NCI-H82 (cell line): Measurements from ENCODE around the gene TMEM267.
"Not testable (repeated sequence)": the region's sequence is repeated elsewhere in the genome, so short reads cannot be mapped to it uniquely, and the experiment has no call there.

Experiments used
- DNase-seq: peaks from one replicate; lab custom pipeline; 2025; lab: John Stamatoyannopoulos, UW

Gene TMEM267, protein sequence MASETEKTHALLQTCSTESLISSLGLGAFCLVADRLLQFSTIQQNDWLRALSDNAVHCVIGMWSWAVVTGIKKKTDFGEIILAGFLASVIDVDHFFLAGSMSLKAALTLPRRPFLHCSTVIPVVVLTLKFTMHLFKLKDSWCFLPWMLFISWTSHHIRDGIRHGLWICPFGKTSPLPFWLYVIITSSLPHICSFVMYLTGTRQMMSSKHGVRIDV

DNA sequence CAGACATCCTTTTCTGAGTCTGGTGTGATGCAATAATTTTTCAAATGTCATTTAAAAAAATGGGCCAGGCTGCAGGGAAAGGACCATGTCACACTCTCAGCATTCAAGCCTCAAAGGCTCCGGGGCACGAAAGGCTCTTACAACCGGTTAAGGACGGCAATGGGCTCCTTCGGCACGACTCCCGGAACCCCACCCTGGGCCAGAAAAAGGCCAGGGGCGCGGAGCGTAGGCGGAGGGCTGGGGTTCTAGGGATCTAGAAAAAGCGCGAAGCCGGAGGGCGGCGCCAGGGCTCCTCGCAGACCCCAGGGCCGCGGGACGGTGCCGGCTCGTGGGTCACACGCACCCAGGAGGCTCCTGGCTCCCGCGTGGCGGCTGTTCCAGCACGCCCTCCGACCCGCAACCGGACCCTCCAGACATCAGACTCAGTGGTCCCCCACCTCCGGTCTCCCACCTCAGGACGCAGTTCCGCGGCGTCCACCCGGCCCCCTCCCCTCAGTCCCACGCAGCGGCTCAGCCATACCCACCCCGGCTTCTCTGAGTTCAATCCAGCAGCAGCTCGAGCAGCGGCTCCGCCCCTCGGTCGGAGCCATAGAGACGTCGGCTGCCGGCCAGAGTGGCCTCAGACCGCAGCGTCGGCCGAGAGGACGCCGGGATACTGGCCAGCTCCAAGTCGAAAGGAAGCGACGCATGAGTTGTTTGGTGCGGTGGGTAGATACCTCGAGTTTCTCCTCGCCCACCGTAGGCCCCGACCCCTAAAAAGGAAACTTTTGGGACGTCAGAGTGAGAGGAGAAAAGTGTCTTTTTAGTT is at the start of gene TMEM267:
Gene TMEM267, minus strand, starts transcription at position 568 of the 808 bp plus-strand sequence. CDS start 29,896 bp downstream, outside the sequence.
- peak; percentile 94 for DNase-seq

DNA sequence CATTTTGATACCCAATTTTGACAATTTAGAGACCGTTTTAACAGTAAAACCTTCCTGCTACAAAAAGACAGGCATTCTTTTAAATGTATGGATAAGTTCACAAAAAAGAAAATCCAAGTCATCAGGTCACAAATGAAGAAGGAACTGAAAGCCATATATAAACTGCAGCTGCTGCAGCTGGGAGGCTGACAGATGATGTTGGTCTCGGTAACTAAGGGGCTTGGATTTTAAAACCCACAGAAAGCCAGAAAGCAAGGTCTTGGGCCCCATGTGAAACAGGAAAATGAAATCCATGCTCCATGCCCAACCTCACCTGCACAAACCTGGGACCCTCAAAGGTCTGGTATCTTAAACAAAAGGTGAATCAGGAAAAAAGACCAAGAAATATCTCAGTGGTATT is 47.0 kb upstream of the TMEM267 start:
- DNase-seq: no peak

DNA sequence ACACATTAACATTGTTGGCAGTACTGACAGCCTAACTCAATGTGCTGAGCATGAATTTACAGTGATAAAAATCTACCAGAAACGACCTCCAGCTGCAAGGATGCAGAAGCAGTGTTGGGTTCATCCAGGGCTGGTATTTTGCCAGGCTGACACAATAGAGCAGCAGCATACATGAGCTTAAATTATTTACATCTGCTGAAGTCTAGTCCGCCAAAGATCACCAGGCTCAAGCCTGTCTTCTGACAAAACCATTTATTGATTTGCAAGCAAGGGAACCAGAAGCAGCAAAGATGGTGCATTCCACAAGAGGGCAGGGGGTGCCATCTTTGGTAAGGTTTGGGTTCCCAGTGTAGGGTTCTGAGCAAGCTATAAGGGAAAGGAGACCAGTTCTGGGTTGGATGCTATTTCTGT is 40.0 kb upstream of the TMEM267 start:
- DNase-seq: no peak

DNA sequence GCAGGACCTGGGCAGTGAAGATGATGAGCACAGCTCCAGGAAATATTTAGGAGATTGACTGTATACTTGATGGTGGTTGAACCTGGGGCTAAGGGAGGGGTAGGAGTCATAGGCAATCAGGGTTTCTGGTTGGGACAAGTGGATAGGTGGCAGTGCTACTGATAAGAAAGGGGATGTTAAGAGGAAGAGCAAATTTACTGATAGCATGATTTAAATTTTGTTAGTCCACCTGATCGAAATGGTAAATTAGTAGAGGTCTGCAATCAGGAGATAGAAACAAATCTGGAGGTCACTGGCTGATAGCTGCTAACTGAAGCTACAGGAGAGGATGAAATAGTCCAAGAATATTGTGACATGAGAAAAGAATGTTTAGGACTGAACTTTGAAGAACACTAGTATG is 37.0 kb upstream of the TMEM267 start:
- no peak for DNase-seq

DNA sequence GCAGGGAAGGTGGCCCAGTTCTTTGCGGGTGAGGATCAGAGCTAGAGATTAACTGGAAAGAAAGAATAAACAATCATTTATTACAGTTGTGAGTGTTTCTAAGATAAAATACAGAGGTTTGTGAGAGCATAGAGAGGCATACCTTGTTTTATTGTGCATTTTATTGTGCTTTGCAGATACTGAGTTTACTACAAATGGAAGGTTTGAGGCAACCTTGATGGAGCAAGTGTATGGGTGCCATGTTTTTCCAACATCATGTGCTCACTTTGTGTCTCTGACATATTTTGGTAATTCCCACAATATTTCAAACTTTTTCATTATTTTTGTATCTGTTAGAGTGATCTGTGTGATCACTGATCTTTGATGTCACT is 32.0 kb upstream of the TMEM267 start:
- no peak for DNase-seq

DNA sequence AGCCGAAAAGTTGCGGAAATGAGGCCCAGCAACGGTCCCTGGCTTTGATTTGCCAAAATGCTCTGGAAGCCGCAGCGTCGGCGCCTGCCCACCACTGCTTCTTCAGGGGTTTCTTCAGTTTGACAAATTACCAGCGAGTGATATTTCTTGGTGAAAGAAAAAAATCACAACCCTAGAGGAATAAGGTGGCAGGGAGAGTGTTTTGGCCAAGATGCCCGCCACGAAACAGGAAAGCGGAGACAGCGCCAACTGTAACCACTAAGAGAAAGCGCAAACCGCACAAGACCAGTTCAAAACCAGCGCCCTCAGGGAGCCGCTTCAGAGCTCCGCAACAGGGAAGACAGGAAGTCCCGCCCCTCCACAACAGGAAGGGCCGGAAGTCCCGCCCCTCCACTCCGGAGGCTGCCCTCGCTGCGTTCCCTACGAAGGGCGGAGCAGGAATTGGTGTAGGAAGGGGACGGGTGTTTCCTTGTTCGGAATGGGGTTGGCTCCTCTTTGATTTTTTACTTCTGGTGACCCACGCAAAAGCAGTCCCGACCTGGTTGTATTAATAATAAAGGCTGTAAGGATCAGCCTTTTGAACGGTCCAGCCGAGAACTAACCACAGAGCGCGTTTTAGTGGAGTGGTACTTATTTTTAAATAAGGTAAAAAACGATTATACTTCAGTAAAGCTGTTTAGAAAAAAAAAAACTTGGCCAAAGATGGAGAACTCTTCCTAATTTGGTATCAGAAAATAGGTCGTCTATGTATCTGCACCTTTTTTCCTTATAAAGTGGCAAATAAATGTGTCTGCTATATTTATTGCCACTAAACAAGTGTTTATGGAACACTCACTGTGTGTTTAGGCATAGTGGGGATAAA is 31.4 kb upstream of the TMEM267 start, which contains the start of gene C5orf34:
Gene C5orf34, minus strand, starts transcription at position 333 of the 862 bp plus-strand sequence. CDS start 5,809 bp downstream, outside the sequence.
- DNase-seq: peak; percentile 97

DNA sequence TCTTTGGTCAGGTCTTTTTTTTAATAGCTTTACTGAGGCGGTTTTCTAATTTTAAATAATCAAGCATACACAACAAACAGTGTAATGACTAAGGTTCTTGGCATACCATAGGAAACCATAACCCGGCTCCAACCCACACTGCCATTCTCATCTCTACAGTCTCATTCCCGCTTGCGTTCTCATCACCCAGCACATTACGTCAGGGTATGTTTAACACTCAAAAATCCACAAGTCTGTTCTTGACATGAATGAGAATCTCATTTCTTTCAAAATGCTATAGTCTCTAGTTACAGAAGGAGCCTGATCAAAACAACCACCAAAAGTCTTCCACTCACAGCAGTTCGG is 30.8 kb upstream of the TMEM267 start:
- DNase-seq: peak; percentile 50

DNA sequence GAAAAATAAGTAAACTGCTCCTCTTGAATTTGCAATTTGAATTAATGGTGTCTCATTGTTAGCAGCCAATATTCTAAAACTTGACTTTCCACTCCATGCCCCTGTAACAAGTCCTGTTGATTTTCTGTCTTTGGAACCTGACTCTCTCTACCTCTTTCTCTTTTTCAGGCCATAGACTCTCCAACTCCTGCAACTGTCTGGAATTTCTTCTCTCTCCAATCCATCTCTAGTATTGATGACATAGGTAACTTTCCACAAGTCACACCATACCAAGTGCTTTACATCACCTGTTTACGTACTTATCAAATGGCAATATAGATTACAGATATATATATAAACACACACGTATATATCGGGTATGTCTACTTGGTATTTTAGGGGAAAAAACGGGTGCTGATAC is 30.4 kb upstream of the TMEM267 start:
- DNase-seq: no peak

DNA sequence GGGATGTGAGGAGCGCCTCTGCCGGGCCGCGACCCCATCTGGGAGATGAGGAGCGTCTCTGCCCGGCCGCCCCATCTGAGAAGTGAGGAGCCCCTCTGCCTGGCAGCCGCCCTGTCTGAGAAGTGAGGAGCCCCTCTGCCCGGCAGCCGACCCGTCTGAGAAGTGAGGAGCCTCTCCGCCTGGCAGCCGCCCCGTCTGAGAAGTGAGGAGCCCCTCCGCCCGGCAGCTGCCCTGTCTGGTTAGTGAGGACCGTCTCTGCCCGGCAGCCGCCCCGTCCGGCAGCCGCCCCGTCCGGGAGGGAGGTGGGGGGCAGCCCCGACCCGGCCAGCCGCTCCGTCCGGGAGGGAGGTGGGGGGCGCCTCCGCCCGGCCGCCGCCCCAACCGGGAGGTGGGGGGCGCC is 27.4 kb upstream of the TMEM267 start:
- DNase-seq: not testable (repeated sequence)

DNA sequence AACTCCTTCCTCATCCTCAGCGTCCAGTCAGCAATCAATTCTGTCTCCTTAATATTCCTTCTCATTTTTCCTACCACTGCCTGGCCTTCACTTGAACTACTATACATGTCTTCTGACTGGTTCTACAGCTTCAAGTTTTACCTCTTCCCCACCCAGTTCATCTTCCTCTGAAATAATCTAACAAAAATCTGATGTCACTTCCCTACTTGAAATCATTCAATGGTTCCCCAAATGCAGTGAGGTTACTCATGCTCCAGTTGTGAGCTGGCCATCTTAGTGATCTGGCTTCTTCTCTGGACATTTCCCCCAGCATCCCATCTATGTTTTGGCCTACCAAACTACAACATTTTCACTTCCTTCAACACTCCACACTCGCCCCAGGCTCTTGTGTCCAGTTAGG is 14.9 kb upstream of the TMEM267 start:
- DNase-seq: no peak

DNA sequence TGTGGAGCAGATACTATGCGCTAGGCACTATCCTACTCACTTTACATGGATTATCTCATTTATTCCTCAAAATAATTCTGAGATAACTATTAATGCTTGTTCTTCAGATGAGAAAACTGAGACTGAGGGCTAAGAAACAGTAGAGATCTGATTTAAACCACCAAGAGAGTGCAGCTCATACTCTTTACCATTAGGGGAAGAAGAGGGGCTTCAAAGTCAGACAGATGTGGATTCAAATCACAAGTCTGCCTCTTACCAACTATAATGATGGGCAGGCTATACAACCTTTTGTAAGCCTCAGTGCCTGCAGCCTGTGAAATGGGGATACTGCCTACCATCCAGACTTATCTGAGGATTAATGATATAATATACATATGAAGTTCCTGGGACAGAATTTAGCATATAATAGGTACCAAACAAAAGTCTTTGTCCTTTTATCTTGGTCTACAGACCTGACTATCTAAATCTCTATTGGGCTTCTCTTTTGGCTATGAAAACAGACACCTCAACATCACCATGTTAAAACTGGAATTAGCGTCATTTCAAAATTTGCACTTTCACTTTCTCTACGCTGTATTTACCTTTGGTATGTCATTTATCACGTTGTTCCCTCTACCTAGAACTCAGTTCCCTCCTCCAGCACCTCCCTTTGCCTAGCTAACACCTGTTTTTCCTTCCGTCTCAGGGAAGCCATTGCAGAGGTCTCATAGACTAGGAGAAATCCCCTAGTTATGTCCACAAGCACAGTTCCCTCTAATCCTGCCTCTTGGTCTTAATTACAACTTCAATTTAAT is 13.8 kb upstream of the TMEM267 start:
- no peak for DNase-seq

DNA sequence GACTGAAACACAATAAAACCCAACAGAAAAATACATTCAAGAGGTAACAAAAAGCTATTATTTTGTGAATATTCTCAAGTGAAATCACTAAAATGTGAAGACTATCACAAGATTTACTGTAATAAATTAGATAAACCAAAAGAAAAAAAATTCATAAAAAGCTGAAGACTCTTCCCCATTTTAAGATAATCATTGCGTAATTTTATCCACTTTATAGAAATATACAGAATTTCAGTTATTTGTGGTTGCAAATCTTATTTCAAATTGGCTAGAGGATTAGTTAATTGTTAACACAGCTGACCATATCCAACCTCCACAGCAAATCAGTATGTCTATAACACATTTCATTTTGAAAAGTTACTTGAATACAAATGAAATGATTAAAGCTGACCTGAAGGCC is 7.7 kb upstream of the TMEM267 start:
- no peak for DNase-seq

DNA sequence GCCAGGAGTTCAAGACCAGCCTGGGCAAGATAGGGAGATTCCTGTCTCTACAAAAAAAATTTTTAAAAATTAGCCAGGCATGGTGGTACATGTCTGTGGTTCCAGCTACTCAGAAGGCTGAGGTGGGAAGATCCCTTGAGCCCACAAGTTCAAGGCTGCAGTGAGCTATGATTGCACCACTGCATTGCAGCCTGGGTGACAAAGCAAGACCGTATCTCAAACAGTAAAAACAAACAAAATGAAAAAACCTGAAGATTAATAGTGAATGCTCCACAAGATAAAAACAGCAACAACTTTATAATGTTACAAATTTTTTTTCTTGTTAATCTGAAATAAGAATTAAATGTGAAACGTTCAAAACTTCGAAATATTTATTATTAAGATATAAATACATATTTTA is 2.7 kb upstream of the TMEM267 start:
- DNase-seq: no peak

DNA sequence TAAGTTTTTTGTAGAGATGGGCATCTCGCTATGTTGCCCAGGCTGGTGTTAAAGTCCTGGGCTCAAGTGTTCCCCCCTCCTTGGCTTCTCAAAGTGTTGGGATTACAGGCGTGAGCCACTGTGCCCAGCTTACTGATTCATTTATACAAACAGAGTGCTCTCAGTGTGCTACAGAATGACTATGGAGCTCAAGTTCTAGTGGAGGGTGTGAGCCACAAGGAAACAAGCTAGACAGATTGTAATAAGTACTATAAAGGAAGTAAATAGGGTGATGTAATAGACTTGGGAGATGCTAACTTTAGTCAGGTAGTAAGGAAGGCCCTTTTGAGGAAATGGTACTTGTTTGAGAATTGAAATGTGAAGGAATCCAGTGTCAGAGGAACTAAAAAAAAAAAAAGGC is 1.7 kb upstream of the TMEM267 start:
- DNase-seq: no peak

DNA sequence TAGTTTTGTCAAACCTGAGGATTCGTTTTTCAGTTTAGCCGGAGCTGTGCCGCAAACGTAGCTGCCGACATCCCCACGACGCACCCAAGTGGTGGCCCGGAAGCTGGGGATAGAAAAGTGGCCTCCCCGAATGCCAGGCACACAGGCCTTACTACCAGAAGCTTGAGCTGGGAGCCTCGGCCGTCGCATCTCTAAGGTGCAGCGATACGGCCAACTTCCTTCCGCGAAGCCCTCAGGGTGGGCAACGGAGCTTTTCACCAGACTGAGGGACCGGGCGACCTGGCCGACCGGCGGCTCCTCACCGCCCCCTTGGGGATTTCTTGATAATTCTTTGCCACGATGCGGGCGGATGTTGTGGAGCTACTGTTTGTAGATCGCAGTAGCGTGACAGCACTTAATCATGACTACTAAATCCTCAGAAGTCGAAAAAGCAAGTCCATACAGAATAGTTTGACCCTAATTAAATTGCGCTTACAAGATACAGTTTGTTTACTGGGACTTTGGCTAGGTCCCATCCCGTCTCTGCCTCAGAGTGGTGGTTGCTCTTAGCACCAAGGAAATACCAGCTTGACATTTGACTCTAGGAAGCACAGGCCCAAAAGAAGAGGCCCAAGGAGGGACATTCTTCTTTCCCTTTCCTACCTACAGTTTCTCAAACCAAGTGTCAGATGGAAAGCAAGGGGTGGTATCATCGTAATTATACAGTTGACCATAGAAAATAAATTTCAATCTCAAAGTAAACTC is 613 bp upstream of the TMEM267 start:
- peak; percentile 86 for DNase-seq

DNA sequence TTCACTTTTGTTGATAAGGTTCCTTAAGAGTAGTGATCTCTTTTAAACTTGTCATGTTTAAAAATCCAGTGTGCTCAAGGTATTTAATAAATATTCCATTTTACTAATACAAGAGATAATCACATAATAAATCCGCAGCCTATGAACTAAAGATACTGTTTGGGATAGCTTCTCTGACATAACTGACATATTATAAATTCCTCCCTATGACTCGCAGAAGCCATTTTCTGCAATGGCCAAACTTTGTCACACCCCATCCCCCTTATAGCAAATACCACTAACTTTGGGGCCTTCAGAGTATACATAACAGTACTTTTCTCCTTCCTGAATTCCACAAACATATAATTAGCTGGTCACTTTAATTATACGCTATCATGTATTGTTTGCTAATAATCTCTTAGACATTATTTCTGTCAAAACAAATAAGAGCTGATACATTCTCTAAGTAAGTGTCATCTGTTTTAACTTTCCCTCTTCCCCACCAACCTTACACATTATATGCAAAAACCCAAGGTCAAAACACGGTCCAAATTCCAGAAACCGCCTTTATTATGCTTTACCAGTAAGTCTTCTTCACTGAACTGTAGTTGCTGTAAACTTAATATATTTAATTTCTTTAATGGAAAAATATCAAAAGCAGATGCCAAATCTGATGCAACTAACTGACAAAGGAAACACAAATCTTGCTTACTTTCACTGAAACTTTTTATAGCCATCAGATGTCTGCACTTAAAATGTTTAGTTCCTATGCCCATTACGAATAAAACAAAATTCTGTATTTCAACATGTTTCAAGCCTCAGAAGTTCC is 971 bp downstream of the TMEM267 start:
- no peak for DNase-seq

DNA sequence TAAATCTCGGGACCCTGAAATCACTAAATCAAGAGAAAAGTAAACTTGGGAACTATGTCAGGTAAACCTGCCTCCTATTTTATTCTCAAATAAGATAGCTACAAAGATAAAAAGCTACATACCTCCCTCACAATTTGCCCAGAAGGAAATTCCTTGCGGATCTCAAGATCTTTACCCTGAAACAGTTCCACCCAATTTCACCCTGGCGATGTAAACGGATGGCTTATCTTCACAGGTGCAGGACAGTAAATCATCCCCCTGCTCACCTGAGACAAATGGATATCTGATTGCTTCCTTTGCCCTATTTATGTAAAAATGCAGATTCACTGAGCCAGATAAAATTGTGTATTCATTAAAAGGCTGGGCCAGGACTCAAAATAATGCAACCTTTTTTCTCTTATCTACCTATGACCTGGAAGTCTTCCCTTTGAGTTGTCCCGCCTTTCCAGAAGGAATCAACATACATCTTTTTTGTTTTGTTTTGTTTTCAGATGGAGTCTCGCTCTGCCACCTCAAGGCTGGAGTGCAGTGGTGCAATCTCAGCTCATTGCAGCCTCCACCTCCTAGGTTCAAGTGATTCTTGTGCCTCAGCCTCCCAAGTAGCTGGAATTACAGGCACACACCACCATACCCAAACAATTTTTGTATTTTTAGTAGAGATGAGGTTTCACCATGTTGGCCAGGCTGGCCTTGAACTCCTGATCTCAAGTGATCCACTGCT is 13.8 kb downstream of the TMEM267 start:
- DNase-seq: no peak

DNA sequence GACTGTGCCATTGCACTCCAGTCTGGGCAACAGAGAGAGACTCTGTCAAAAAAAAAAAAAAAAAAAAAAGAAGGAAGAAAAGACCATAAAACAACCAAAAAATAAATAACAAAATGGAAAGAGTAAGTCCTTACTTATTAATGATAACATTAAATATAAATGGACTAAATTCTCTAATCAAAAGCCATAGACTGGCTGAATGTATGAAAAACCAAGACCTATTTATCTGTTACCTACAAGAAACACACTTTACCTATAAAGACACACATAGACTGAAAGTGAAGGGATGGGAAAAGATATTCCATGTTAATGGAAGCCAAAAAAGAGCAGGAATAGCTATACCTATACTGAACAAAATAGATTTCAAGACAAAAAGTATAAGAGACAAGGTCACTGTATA is 16.6 kb downstream of the TMEM267 start:
- DNase-seq: no peak

DNA sequence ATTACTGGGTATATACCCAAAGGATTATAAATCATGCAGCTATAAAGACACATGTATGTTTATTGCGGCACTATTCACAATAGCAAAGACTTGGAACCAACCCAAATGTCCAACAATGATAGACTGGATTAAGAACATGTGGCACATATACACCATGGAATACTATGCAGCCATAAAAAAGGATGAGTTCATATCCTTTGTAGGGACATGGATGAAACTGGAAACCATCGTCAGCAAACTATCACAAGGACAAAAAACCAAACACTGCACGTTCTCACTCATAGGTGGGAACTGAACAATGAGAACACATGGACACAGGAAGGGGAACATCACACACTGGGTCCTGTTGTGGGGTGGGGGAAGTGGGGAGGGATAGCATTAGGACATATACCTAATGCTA is 18.2 kb downstream of the TMEM267 start:
- DNase-seq: not testable (repeated sequence)

DNA sequence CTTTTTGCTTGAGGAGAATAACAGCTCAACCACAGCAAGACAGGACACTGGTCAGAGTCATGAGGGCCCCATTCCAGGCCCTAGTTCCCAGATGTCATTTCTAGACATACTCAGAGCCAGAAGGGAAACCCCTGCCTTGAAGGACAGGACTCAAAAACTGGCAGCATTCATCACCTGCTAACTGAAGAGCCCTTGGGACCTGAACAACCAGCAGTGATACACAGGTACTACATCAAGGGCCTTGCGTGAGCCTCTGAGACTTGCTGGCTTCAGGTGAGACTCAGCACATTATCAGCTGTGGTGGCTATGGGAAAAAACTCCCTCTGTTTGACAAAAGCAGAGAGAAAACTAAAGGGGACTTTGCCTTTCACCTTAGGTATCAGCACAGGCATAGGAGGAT is 22.6 kb downstream of the TMEM267 start:
- no peak for DNase-seq
